Heart left ventricle (tissue), 13 donors: ENCODE measurements around the gene ST7.

ENCODE experiments used
- POLR2A ChIP-seq, 2 donors: fragments of 450-650 bp; IDR thresholded peaks; one replicate each; pipeline ENCODE4 v1.6.1; 2017; ENCODE audit warnings: antibody characterized with exemption in 2 of 2, mild to moderate bottlenecking in 2 of 2, moderate library complexity in 2 of 2
- TF ChIP-seq, protein P1 (sequence below), 12 donors: fragments of 200-600 bp; sonication (generic) in 4 of 12; IDR thresholded peaks; one replicate each; pipeline versions ENCODE4 v1.5.0 to v1.8.0; 2018 to 2022; ENCODE audit warnings: antibody characterized with exemption in 12 of 12, mild to moderate bottlenecking in 5 of 12
- donor health status: ischemic (EF 13 %, LVEDD 7.1; RV severe dilation, severe dysfunction).
- donor health status: DM: no; HTN: yes; CAD: no.
- donor health status: DM: no; HTN: no; CAD: no.
- donor health status: ischemic (EF 25% LVEDD 6.9; RV normal size, moderate dysfunction).
- donor health status: ischemic (EF 25% LVEDD 5.7; RV mildly dilated, moderate dysfunction).
- donor health status: ischemic (EF 35%, LVEDD 5.7; RV mildly dilated, moderate dysfunction).
- donor health status: nonischemic (EF 11% LVEDD 7.7; RV severe dilation, severe dysfunction).
- donor health status: DM: yes; HTN: yes; CAD: no.
- donor health status: PGD.
- donor health status: ischemic (EF 29% LVEDD 5.4; RV normal size, mild dysfunction).
- donor health status: nonischemic (EF 23%, LVEDD 6.1; RV moderate dilation, normal function).

DNA sequence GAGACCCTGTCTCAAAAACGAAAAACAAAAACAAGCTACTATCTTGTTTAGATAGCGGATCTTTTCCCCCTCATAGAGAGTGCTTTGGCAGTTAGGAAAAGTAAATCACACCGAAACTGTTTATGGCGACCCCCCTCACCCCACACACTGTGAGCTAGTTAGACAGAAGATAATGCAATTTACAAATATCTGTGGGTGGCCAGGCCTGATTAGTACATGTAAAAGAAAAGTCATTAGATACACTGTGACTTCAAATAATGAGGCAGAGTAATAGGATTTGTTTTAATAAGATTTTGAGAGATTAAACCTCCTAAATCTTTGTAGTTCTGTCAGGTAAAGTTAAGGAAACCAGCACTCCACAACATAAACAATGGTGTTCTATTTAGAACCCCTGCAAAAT is 121.1 kb downstream of the ST7 start:
- TF ChIP-seq, protein P1, sequence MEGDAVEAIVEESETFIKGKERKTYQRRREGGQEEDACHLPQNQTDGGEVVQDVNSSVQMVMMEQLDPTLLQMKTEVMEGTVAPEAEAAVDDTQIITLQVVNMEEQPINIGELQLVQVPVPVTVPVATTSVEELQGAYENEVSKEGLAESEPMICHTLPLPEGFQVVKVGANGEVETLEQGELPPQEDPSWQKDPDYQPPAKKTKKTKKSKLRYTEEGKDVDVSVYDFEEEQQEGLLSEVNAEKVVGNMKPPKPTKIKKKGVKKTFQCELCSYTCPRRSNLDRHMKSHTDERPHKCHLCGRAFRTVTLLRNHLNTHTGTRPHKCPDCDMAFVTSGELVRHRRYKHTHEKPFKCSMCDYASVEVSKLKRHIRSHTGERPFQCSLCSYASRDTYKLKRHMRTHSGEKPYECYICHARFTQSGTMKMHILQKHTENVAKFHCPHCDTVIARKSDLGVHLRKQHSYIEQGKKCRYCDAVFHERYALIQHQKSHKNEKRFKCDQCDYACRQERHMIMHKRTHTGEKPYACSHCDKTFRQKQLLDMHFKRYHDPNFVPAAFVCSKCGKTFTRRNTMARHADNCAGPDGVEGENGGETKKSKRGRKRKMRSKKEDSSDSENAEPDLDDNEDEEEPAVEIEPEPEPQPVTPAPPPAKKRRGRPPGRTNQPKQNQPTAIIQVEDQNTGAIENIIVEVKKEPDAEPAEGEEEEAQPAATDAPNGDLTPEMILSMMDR (IDR thresholded peaks at IDR 0.05) = no peak
- no peak for TF ChIP-seq POLR2A (IDR thresholded peaks at IDR 0.05)
